ENCODE data around the gene UHMK1.

DNA sequence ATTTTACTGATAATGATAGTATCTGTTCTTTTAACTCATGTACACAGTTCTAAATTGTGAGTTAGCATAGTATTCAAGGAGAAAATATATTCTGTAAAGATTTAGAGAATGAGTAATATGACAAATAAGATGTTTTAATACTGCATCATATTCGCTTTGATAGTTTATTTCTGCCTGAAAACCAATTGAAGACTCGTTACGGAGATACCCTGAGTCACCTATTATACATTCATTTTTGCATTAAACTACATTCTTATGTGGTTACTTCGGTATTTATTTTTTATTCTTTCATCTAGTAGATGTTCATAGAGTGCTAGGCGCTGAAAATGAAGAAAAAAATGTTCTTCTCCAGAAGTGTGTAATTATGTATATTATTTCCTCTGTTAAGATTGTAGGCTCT is 5.3 kb downstream of the UHMK1 start:
- TF ChIP-seq POLR2A (IDR thresholded peaks at IDR 0.05): no peak
- TF ChIP-seq, protein P1, sequence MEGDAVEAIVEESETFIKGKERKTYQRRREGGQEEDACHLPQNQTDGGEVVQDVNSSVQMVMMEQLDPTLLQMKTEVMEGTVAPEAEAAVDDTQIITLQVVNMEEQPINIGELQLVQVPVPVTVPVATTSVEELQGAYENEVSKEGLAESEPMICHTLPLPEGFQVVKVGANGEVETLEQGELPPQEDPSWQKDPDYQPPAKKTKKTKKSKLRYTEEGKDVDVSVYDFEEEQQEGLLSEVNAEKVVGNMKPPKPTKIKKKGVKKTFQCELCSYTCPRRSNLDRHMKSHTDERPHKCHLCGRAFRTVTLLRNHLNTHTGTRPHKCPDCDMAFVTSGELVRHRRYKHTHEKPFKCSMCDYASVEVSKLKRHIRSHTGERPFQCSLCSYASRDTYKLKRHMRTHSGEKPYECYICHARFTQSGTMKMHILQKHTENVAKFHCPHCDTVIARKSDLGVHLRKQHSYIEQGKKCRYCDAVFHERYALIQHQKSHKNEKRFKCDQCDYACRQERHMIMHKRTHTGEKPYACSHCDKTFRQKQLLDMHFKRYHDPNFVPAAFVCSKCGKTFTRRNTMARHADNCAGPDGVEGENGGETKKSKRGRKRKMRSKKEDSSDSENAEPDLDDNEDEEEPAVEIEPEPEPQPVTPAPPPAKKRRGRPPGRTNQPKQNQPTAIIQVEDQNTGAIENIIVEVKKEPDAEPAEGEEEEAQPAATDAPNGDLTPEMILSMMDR (IDR thresholded peaks at IDR 0.05): no peak
